RWPE2 (cell line): ENCODE data around the gene PTGIS.

Experiments used
- ATAC-seq: fragments of 200-7000 bp; cut with Tn5 transposase; 3 replicates; pipeline ENCODE4 v1.9.1; 2021; ENCODE audit warnings: low read depth
- DNase-seq: peaks from one replicate; pipeline ENCODE4 v3.0.0-alpha.2; 2020; ENCODE audit warnings: low spot score
- H3K27ac ChIP-seq: fragments of 450-650 bp; 2 replicates; pipeline ENCODE4 v1.5.1; 2017; ENCODE audit warnings: mild to moderate bottlenecking; ENCODE audit not compliant: poor library complexity, severe bottlenecking
- H3K27me3 ChIP-seq: fragments of 250-450 bp; sonication (Bioruptor Pico); 2 replicates; pipeline ENCODE4 v1.5.1; 2021; ENCODE audit warnings: mild to moderate bottlenecking, moderate library complexity; ENCODE audit not compliant: insufficient read depth, poor library complexity, severe bottlenecking
- H3K36me3 ChIP-seq: fragments of 250-450 bp; sonication (Bioruptor Pico); 2 replicates; pipeline ENCODE4 v1.5.1; 2020; ENCODE audit warnings: low read depth, mild to moderate bottlenecking, moderate library complexity
- H3K4me1 ChIP-seq: fragments of 250-450 bp; sonication (Bioruptor Pico); 2 replicates; pipeline ENCODE4 v1.5.1; 2021; ENCODE audit warnings: mild to moderate bottlenecking, moderate library complexity; ENCODE audit not compliant: insufficient read depth, poor library complexity, severe bottlenecking
- H3K4me3 ChIP-seq: fragments of 250-450 bp; sonication (Bioruptor Pico); 2 replicates; pipeline ENCODE4 v1.5.1; 2021; ENCODE audit warnings: mild to moderate bottlenecking, moderate library complexity; ENCODE audit not compliant: severe bottlenecking
- H3K9me3 ChIP-seq: fragments of 250-450 bp; sonication (Bioruptor Pico); 2 replicates; pipeline ENCODE4 v1.5.1; 2021; ENCODE audit warnings: mild to moderate bottlenecking, moderate library complexity; ENCODE audit not compliant: severe bottlenecking
- TF ChIP-seq, protein P1 (sequence below): fragments of 450-650 bp; IDR thresholded peaks from one replicate; pipeline ENCODE4 v1.5.1; 2017; ENCODE audit warnings: mild to moderate bottlenecking, moderate library complexity; ENCODE audit not compliant: poor library complexity, severe bottlenecking

PTGIS gene

DNA sequence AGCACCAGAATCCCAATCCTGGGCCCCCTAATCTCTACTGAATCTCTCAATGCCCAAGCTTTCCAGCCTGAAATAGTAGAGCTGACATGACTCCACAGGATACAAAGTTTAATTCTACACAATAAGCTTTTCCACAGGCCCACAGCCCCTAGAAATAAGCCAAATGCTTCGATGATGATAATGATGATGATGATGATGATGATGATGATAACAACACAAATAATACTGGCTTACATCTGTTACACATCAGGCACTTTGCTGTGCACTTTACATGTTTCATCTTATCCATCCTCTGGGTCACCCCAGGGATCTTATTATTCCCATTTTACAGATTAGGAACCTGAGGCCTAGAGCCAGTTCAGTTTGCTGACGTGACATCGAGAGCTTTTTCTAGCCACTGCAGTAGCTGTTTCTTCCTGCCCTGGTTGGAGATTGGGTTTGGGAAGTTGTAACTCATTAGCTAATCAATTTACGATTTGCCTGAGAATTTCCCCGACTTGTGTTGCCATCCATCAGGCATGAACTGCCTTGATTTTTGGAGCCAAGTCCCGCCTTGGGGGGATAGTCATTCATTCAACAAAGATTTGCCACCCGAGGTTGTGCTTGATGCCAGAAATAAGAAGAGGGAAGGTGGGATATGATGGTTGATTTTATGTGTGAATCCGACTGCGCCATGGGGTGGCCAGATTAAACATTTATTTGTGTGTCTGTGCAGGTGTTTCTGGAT lies 105.9 kb downstream of the PTGIS start:
- TF ChIP-seq, protein P1, sequence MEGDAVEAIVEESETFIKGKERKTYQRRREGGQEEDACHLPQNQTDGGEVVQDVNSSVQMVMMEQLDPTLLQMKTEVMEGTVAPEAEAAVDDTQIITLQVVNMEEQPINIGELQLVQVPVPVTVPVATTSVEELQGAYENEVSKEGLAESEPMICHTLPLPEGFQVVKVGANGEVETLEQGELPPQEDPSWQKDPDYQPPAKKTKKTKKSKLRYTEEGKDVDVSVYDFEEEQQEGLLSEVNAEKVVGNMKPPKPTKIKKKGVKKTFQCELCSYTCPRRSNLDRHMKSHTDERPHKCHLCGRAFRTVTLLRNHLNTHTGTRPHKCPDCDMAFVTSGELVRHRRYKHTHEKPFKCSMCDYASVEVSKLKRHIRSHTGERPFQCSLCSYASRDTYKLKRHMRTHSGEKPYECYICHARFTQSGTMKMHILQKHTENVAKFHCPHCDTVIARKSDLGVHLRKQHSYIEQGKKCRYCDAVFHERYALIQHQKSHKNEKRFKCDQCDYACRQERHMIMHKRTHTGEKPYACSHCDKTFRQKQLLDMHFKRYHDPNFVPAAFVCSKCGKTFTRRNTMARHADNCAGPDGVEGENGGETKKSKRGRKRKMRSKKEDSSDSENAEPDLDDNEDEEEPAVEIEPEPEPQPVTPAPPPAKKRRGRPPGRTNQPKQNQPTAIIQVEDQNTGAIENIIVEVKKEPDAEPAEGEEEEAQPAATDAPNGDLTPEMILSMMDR = no peak
- H3K27me3 ChIP-seq = peaks cover 16% of the 10 kb centered on the region
- ATAC-seq = no peak
- no peaks in the 10 kb centered on the region for H3K36me3 ChIP-seq
- no peak for DNase-seq
- no peak overlapping the region for H3K27ac ChIP-seq
- peaks cover 3% of the 10 kb centered on the region for H3K4me1 ChIP-seq
- no peaks in the 10 kb centered on the region for H3K9me3 ChIP-seq
- no peak overlapping the region for H3K4me3 ChIP-seq

DNA sequence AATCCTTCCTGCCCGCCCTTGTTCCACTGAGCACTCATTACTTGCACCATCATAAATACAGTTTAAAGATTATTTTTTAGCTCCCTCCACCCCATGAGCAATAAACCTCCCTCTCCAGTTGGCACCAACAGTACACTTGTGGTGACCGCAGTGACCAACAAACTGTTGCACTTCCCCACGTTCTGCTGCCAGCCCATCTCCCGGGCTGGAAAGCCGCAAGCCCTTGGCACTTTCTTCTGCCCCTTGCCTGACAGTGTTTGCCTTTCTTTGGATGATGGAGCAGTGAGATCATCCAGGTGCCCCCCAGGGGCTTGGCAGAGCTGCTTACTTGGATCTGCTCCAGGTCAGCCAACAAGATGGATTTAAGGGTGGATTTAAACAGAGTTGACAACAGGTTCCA lies 107.0 kb downstream of the PTGIS start:
- no peaks in the 10 kb centered on the region for H3K9me3 ChIP-seq
- no peak overlapping the region for H3K4me3 ChIP-seq
- DNase-seq (peak; percentile 87), ATAC-seq (peak; percentile 83)
- TF ChIP-seq, protein P1 = no peak
- H3K36me3 ChIP-seq = no peaks in the 10 kb centered on the region
- H3K27ac ChIP-seq = no peak overlapping the region
- peaks cover 23% of the 10 kb centered on the region for H3K27me3 ChIP-seq
- peaks cover 3% of the 10 kb centered on the region for H3K4me1 ChIP-seq

DNA sequence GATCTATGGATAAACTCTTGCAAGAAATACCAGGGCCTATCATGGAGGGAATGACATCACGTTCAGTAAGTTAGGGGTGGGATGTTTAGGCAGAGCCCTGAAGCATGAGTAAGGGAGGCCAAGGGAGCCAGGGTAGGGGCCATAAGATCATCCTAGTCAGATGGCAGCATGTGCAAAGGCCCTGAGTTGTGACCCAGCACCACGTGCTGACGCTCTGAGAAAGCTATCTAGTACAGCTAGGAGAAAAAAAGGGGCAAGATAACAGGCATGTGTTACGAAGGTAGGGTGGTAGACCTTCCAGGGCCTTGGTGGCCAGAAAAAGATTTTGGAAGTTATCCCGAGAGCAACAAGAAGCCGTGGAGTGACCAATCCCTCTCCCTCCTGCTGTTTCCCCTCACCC lies 107.8 kb downstream of the PTGIS start:
- Histone ChIP-seq H3K4me1 (peaks cover 3% of the 10 kb centered on the region), H3K27me3 (peaks cover 25% of the 10 kb centered on the region), H3K9me3 (no peaks in the 10 kb centered on the region), H3K36me3 (no peaks in the 10 kb centered on the region), H3K4me3 (no peak overlapping the region), H3K27ac (no peak overlapping the region)
- ATAC-seq (no peak), DNase-seq (no peak)
- TF ChIP-seq, protein P1 = no peak

DNA sequence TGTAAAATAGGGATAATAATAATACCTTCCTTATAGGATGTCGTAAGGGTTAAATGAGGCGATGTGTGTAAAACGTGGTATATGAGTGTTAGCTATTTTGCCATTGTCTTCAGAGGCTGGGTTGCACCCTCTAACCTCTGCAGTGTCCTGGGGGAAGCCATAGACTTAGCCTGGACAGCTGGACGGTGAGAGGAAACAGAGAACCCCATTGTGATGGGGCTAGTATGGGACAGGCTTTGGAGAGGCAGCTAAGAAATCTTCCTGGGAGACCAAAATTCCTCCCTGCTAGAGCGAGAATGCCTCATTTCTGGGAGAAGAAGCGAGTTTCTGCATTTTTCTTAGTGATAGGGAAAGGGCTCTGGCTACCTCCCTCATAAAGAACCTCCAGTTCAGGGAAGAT lies 108.3 kb downstream of the PTGIS start:
- TF ChIP-seq, protein P1 = no peak
- Histone ChIP-seq H3K4me1 (peaks cover 3% of the 10 kb centered on the region), H3K36me3 (no peaks in the 10 kb centered on the region), H3K27ac (no peak overlapping the region), H3K4me3 (no peak overlapping the region), H3K27me3 (peaks cover 25% of the 10 kb centered on the region), H3K9me3 (no peaks in the 10 kb centered on the region)
- ATAC-seq (no peak), DNase-seq (no peak)

DNA sequence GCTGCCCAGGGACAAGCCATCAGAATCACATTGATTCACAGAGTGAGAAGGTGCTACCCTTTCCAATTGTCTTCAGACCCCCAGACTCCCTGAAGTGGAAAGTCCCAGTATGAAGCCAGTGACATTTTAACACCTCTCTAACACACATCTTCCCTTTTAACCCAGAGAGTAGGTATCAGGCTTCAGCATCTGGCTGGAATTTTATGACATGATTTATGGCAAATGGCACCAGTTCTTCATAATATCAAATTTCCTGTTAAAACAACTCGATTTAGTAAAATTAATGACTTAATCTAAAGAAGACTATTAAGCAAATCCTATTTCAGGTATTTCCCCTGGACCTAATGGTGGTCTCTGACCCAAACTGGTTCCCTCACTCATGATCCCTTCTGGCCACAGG lies 110.5 kb downstream of the PTGIS start:
- Histone ChIP-seq H3K27me3 (peaks cover 17% of the 10 kb centered on the region), H3K27ac (no peak overlapping the region), H3K9me3 (no peaks in the 10 kb centered on the region), H3K36me3 (no peaks in the 10 kb centered on the region), H3K4me1 (peaks cover 3% of the 10 kb centered on the region), H3K4me3 (no peak overlapping the region)
- TF ChIP-seq, protein P1 = no peak
- ATAC-seq (no peak), DNase-seq (no peak)
